NB4 (cell line): Measurements from ENCODE around the gene ZNF469.

Experiments used
- DNase-seq: peaks from one replicate; pipeline ENCODE4 v3.0.0; 2010; ENCODE audit warnings: low read depth
- H3K4me3 ChIP-seq: one replicate; pipeline ENCODE4 v1.5.1; 2011; ENCODE audit warnings: mild to moderate bottlenecking, low read depth, low read length, moderate library complexity
- MYC ChIP-seq: IDR thresholded peaks from 2 replicates; pipeline ENCODE4 v1.6.1; 2011; ENCODE audit warnings: low read depth, low read length
- POLR2A ChIP-seq: IDR thresholded peaks from 2 replicates; pipeline ENCODE4 v1.6.1; 2011; ENCODE audit warnings: mild to moderate bottlenecking; ENCODE audit not compliant: insufficient read length; ENCODE audit errors: extremely low read depth
- TF ChIP-seq, protein P1 (sequence below): IDR thresholded peaks from 2 replicates; pipeline ENCODE4 v1.6.1; 2011; ENCODE audit warnings: low read depth, low read length
- TF ChIP-seq, protein P2 (sequence below): IDR thresholded peaks from one replicate; pipeline ENCODE4 v1.5.1; 2012; ENCODE audit warnings: low read depth, low read length

ZNF469 gene

DNA sequence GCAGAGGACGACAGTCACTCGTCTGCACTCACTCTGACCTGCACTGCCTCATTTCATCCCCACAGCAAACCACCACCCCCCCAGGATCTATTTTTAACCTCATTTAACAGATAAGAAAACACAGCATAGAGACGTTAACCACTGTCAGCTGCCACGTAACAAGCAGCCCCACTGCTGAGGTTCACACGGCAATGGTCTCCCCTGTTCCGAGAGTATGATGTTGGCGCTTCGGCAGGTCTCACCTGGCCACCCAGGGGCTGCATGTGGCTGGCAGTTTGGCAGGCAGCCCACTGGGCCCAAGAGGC, 16.1 kb downstream of the ZNF469 start:
- no peak overlapping the region for H3K4me3 ChIP-seq
- TF ChIP-seq, protein P1, sequence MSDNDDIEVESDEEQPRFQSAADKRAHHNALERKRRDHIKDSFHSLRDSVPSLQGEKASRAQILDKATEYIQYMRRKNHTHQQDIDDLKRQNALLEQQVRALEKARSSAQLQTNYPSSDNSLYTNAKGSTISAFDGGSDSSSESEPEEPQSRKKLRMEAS = no peak
- no peak for TF ChIP-seq POLR2A
- TF ChIP-seq, protein P2, sequence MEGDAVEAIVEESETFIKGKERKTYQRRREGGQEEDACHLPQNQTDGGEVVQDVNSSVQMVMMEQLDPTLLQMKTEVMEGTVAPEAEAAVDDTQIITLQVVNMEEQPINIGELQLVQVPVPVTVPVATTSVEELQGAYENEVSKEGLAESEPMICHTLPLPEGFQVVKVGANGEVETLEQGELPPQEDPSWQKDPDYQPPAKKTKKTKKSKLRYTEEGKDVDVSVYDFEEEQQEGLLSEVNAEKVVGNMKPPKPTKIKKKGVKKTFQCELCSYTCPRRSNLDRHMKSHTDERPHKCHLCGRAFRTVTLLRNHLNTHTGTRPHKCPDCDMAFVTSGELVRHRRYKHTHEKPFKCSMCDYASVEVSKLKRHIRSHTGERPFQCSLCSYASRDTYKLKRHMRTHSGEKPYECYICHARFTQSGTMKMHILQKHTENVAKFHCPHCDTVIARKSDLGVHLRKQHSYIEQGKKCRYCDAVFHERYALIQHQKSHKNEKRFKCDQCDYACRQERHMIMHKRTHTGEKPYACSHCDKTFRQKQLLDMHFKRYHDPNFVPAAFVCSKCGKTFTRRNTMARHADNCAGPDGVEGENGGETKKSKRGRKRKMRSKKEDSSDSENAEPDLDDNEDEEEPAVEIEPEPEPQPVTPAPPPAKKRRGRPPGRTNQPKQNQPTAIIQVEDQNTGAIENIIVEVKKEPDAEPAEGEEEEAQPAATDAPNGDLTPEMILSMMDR = no peak
- TF ChIP-seq MYC = no peak
- no peak for DNase-seq

DNA sequence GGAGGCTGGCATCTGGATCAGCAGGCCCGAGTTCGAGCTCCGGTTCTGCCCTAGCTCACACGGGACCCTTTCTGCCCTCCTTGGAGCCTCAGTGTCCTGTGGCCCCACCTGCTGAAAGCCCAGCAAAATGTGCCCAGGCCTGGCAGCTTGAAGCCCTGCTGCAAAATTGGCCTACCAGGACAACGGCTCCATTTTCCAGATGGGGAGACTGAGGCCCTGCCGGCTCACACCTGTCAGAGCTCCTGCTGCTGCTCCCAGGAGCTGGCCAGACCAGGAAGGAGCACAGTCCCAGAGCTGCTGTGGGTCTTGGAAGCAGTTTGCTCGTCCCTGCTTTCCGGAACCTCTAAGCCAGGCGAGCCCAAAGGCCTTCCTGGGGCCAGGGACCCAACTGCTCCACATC, 17.4 kb downstream of the ZNF469 start:
- DNase-seq = no peak
- TF ChIP-seq, protein P2 = no peak
- no peak for TF ChIP-seq MYC
- TF ChIP-seq, protein P1 = no peak
- no peak for TF ChIP-seq POLR2A
- no peak overlapping the region for H3K4me3 ChIP-seq

DNA sequence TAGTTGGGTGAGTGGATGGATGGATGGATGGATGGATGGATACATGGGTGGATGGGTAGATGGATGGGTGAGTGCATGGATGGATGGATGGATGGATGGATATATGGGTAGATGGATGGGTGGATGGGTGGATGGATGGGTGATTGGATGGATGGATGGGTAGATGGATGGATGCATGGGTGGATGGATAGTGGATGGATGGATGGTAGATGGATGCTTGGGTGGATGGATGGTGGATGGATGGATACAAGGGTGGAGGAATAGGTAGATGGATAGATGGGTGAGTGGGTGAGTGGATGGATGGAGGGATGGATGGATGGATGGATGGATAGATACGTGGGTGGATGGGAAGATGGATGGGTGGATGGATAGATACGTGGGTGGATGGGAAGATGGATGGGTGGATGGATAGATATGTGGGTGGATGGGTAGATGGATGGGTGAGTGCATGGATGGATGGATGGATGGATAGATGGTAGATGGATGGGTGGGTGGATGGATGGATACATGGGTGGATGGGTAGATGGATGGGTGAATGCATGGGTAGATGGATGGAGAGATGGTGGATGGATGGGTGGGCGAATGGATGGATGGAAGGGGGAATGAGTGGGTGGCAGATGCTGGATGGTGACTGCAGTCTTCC, 19.0 kb downstream of the ZNF469 start:
- DNase-seq = no peak
- TF ChIP-seq, protein P2 = no peak
- no peak for TF ChIP-seq MYC
- TF ChIP-seq, protein P1 = no peak
- no peak for TF ChIP-seq POLR2A

DNA sequence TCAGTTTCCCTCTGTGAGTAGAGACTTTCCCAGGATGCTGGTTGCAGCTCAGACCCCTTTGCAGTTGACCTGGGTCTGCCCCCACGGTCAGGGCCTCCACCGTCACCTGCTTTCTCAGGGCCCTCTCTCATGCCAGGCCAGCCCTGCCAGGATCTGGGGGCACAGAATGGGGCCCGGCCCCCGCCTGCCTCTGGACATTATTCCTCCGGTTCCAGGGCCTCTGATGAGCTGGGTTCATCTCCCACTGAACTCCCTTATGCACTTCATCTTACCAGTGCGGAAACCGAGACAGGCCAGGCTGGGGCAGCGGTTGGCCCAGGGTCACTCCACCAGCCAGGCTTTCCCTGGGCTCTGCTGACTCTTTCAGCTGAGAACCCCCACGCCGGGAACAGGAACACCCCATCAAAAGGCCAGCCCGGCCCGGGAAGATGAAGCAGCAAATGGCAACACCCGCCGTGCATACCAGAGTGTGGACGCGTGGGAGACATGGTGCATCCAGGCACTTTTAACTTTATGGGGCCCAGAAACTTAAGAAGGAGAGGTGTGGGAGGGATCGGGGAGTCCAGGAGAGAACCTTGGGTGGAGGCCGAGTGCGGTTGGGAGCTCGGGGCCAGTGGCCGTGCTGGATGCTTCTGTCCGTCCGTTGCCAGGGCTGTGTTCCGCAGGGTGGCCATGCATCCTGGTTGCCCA, 19.9 kb downstream of the ZNF469 start:
- no peak for DNase-seq
- no peak overlapping the region for H3K4me3 ChIP-seq
- TF ChIP-seq MYC = no peak
- TF ChIP-seq, protein P1 = no peak
- TF ChIP-seq, protein P2 = no peak
- TF ChIP-seq POLR2A = no peak

More for the DNA sequence above, 19.0 kb downstream of the ZNF469 start:
- H3K4me3 ChIP-seq = no peak overlapping the region

DNA sequence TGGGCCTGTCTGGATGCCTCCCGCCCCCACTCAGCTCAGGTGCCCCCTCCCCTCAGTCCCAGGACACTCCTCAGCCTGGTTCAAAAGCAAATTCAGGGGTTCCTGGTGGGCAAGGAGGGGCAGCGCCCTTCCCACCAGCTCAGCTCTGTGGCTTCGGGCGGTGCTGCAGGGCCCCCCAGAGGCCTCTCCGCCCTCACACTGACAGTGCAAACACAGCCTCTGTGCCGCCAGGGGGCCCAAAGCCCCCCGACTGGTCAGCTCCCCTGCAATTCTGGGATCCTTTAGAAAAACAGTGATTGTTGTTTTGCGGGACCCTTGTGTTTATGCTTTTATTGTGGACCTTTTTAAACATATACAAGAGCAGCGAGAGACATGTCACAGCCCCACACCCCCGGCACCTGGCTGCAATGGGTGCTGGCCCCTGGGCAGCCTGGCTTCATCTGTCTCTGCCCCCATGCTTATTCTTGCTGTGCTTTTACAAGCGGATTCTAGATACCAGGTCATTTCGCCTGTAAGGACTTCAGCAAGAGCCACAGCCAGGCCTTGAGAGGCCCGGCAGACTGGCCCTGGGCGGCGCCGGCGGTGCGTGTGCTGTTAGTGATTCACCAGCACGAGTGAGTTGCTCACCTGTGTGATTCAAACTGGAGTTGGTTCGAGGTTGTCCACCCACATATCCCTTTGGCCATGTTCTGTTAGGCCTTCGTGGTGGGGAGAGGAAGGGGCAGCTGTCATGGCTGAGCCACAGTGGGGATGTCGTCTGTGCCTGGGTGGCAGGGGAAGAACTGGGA, 21.2 kb downstream of the ZNF469 start:
- no peak overlapping the region for H3K4me3 ChIP-seq
- DNase-seq = no peak
- TF ChIP-seq POLR2A = no peak
- TF ChIP-seq, protein P1 = no peak
- no peak for TF ChIP-seq MYC
- TF ChIP-seq, protein P2 = no peak
